Activated CD4-positive, alpha-beta memory T cell treated with anti-CD3 and anti-CD28 coated beads, Interleukin-2, amount 10 ng/mL, durations not matched to agents 7 days and 5 days (primary cell): ENCODE data around the gene CCND1. TPM values are rescaled to one million over a fixed set of nuclear protein-coding genes. Genes with fewer than 3 reads are reported as not detected.

Experiments used
- CTCF ChIA-PET: fragments of 350-600 bp; sonication (Branson Sonifier 250); formaldehyde crosslinking; loops from one replicate; lab custom pipeline; 2021; ENCODE audit warnings: antibody characterized with exemption, inconsistent platforms; lab: Charles Lee
- POLR2A ChIA-PET: fragments of 350-600 bp; sonication (Branson Sonifier 250); formaldehyde crosslinking; loops from one replicate; lab custom pipeline; 2021; ENCODE audit warnings: antibody characterized with exemption; lab: Charles Lee
- DNase-seq: peaks from one replicate; pipeline ENCODE4 v3.0.0-alpha.2; 2020
- H3K27ac Mint-ChIP-seq: one replicate; pipeline ENCODE4 v1.8.0; 2021; ENCODE audit warnings: mild to moderate bottlenecking, mixed read lengths
- H3K27me3 Mint-ChIP-seq: one replicate; pipeline ENCODE4 v1.8.0; 2021; ENCODE audit warnings: mixed read lengths
- H3K36me3 Mint-ChIP-seq: one replicate; pipeline ENCODE4 v1.8.0; 2021; ENCODE audit warnings: low read depth, mixed read lengths
- H3K4me1 Mint-ChIP-seq: one replicate; pipeline ENCODE4 v1.8.0; 2021; ENCODE audit warnings: mixed read lengths
- H3K4me3 Mint-ChIP-seq: one replicate; pipeline ENCODE4 v1.8.0; 2021; ENCODE audit warnings: mild to moderate bottlenecking, mixed read lengths
- H3K9me3 Mint-ChIP-seq: one replicate; pipeline ENCODE4 v1.8.0; 2021; ENCODE audit warnings: mixed read lengths
- total RNA-seq, 2 experiments: library from RNA; stranded (reverse); gene quantifications; one replicate each; pipeline ENCODE4 v1.2.3, GENCODE V29; 2021

CCND1 gene
- total RNA-seq, 2 experiments from 2014 or later, result 0.05 to 0.08 TPM

GRCh38 chr11:69647390-69647748 is 6.4 kb downstream of the CCND1 start:
- ChIA-PET POLR2A (no interaction called here), CTCF (no interaction called here)
- H3K27ac Mint-ChIP-seq, result no peak overlapping the region
- peaks cover 2% of the 10 kb centered on the region for H3K27me3 Mint-ChIP-seq
- no peaks in the 10 kb centered on the region for H3K36me3 Mint-ChIP-seq
- DNase-seq, result no peak
- no peak overlapping the region for H3K4me3 Mint-ChIP-seq
- H3K4me1 Mint-ChIP-seq, result no peaks in the 10 kb centered on the region
- no peaks in the 10 kb centered on the region for H3K9me3 Mint-ChIP-seq

GRCh38 chr11:69647761-69648497 is 7.0 kb downstream of the CCND1 start:
- CTCF ChIA-PET, result no interaction called here
- POLR2A ChIA-PET, result no interaction called here
- Mint-ChIP-seq H3K4me1 (no peaks in the 10 kb centered on the region), H3K27me3 (peaks cover 2% of the 10 kb centered on the region), H3K4me3 (no peak overlapping the region), H3K9me3 (no peaks in the 10 kb centered on the region), H3K36me3 (no peaks in the 10 kb centered on the region), H3K27ac (no peak overlapping the region)
- no peak for DNase-seq

- no peak overlapping the region for H3K27ac Mint-ChIP-seq
- DNase-seq, result no peak
- no peaks in the 10 kb centered on the region for H3K9me3 Mint-ChIP-seq
- no peaks in the 10 kb centered on the region for H3K4me1 Mint-ChIP-seq
- ChIA-PET POLR2A (interaction anchor here (0.9 to 1.2 kb wide), 2 partner anchors 11 to 26 kb away, joined by 3 read pairs; partner anchors contain the start of gene LTO1), CTCF (no interaction called here)
- H3K36me3 Mint-ChIP-seq, result no peaks in the 10 kb centered on the region
- H3K4me3 Mint-ChIP-seq, result no peak overlapping the region
- H3K27me3 Mint-ChIP-seq, result peaks cover 2% of the 10 kb centered on the region
Measured at GRCh38 chr11:69648679-69649575, 8.0 kb downstream of the CCND1 start.

GRCh38 chr11:69649576-69649900 is 8.6 kb downstream of the CCND1 start:
- no peaks in the 10 kb centered on the region for H3K36me3 Mint-ChIP-seq
- ChIA-PET CTCF (no interaction called here), POLR2A (interaction anchor here (0.9 to 1.2 kb wide), 2 partner anchors 11 to 26 kb away, joined by 3 read pairs; partner anchors contain the start of gene LTO1)
- H3K9me3 Mint-ChIP-seq, result no peaks in the 10 kb centered on the region
- no peaks in the 10 kb centered on the region for H3K4me1 Mint-ChIP-seq
- H3K27ac Mint-ChIP-seq, result no peak overlapping the region
- no peaks in the 10 kb centered on the region for H3K27me3 Mint-ChIP-seq
- H3K4me3 Mint-ChIP-seq, result no peak overlapping the region
- DNase-seq, result no peak

GRCh38 chr11:69650081-69650831 is 9.3 kb downstream of the CCND1 start:
- Mint-ChIP-seq H3K27me3 (no peaks in the 10 kb centered on the region), H3K4me3 (no peak overlapping the region), H3K27ac (no peak overlapping the region), H3K9me3 (no peaks in the 10 kb centered on the region), H3K36me3 (no peaks in the 10 kb centered on the region), H3K4me1 (no peaks in the 10 kb centered on the region)
- no peak for DNase-seq
- POLR2A ChIA-PET, result interaction anchor here (0.9 to 1.2 kb wide), 2 partner anchors 10 to 25 kb away, joined by 3 read pairs; partner anchors contain the start of gene LTO1
- CTCF ChIA-PET, result no interaction called here

GRCh38 chr11:69650832-69651344 is 9.9 kb downstream of the CCND1 start:
- ChIA-PET POLR2A (no interaction called here), CTCF (interaction anchor here (1.2 kb wide), 1 partner anchor 19 kb away, joined by 3 read pairs; no protein-coding TSS in a partner anchor)
- H3K27me3 Mint-ChIP-seq, result no peaks in the 10 kb centered on the region
- DNase-seq, result no peak
- H3K36me3 Mint-ChIP-seq, result no peaks in the 10 kb centered on the region
- no peak overlapping the region for H3K27ac Mint-ChIP-seq
- H3K9me3 Mint-ChIP-seq, result no peaks in the 10 kb centered on the region
- no peaks in the 10 kb centered on the region for H3K4me1 Mint-ChIP-seq
- no peak overlapping the region for H3K4me3 Mint-ChIP-seq

GRCh38 chr11:69651834-69652620 is 11.1 kb downstream of the CCND1 start:
- Mint-ChIP-seq H3K27ac (no peak overlapping the region), H3K4me1 (no peaks in the 10 kb centered on the region), H3K36me3 (no peaks in the 10 kb centered on the region), H3K9me3 (no peaks in the 10 kb centered on the region), H3K4me3 (no peak overlapping the region), H3K27me3 (no peaks in the 10 kb centered on the region)
- CTCF ChIA-PET, result interaction anchor here (1.2 kb wide), 1 partner anchor 18 kb away, joined by 3 read pairs; no protein-coding TSS in a partner anchor
- no peak for DNase-seq
- POLR2A ChIA-PET, result no interaction called here

GRCh38 chr11:69652999-69653398 is 12.0 kb downstream of the CCND1 start:
- no peaks in the 10 kb centered on the region for H3K9me3 Mint-ChIP-seq
- no peak overlapping the region for H3K4me3 Mint-ChIP-seq
- no peaks in the 10 kb centered on the region for H3K4me1 Mint-ChIP-seq
- H3K27me3 Mint-ChIP-seq, result no peaks in the 10 kb centered on the region
- no peak for DNase-seq
- ChIA-PET CTCF (no interaction called here), POLR2A (no interaction called here)
- H3K27ac Mint-ChIP-seq, result no peak overlapping the region
- H3K36me3 Mint-ChIP-seq, result no peaks in the 10 kb centered on the region

- Mint-ChIP-seq H3K36me3 (no peaks in the 10 kb centered on the region), H3K27me3 (no peaks in the 10 kb centered on the region), H3K4me1 (no peaks in the 10 kb centered on the region), H3K9me3 (no peaks in the 10 kb centered on the region), H3K27ac (no peak overlapping the region), H3K4me3 (no peak overlapping the region)
- ChIA-PET POLR2A (no interaction called here), CTCF (no interaction called here)
- DNase-seq, result no peak
Measured at GRCh38 chr11:69653406-69653960, 12.5 kb downstream of the CCND1 start.

GRCh38 chr11:69654001-69654659 is 13.2 kb downstream of the CCND1 start:
- no peaks in the 10 kb centered on the region for H3K9me3 Mint-ChIP-seq
- DNase-seq, result no peak
- no peaks in the 10 kb centered on the region for H3K36me3 Mint-ChIP-seq
- ChIA-PET POLR2A (no interaction called here), CTCF (no interaction called here)
- H3K4me1 Mint-ChIP-seq, result no peaks in the 10 kb centered on the region
- H3K4me3 Mint-ChIP-seq, result no peak overlapping the region
- no peak overlapping the region for H3K27ac Mint-ChIP-seq
- H3K27me3 Mint-ChIP-seq, result no peaks in the 10 kb centered on the region

GRCh38 chr11:69654660-69655478 is 13.9 kb downstream of the CCND1 start:
- no peak overlapping the region for H3K4me3 Mint-ChIP-seq
- H3K27me3 Mint-ChIP-seq, result no peaks in the 10 kb centered on the region
- H3K27ac Mint-ChIP-seq, result no peak overlapping the region
- no peaks in the 10 kb centered on the region for H3K36me3 Mint-ChIP-seq
- ChIA-PET POLR2A (interaction anchor here (0.7 kb wide), 1 partner anchor 15 kb away, joined by 3 read pairs; no protein-coding TSS in a partner anchor), CTCF (interaction anchor here (2.4 kb wide), 1 partner anchor 16 kb away, joined by 8 read pairs; no protein-coding TSS in a partner anchor)
- DNase-seq, result no peak
- H3K9me3 Mint-ChIP-seq, result no peaks in the 10 kb centered on the region
- H3K4me1 Mint-ChIP-seq, result no peaks in the 10 kb centered on the region
